ENCODE measurements around the gene CCDC142.
A peak's percentile ranks its signal among the peaks of the same experiment; 100 is the strongest.

The CCDC142 gene
- total RNA-seq, result 25.9 reads per million, percentile 53 among the genes with 10 or more reads in this experiment

GRCh38 chr2:74482801-74483674, at the start of gene CCDC142, which contains the start of gene TTC31:
Gene CCDC142 (minus strand): TSS chr2:74482998. CDS start chr2:74482837, 161 bp downstream.
Gene TTC31 (plus strand): TSS chr2:74483081. CDS start chr2:74483096, 15 bp downstream.
- peak; percentile 92 for DNase-seq

DNA sequence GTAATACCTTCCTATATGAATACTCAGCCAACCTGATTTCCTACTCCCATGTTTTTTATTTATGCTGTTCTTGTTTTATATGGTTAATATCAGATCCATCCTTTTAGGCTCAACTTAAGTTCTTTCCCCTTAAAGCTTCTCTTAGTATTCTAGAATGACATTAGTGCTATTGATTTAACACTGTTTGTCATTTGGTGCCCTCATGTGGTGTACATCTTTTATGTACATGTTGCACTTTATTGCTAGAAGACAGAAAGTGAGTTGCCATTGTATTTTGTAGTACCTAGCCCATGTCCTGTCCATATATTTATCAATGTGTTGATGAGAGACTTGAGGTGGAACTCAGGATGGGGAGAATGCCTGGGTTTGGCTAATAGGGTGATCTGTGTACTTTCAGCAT, 49.4 kb upstream of the CCDC142 start:
- DNase-seq, result no peak

GRCh38 chr2:74531666-74532065, 48.9 kb upstream of the CCDC142 start:
- no peak for DNase-seq

DNA sequence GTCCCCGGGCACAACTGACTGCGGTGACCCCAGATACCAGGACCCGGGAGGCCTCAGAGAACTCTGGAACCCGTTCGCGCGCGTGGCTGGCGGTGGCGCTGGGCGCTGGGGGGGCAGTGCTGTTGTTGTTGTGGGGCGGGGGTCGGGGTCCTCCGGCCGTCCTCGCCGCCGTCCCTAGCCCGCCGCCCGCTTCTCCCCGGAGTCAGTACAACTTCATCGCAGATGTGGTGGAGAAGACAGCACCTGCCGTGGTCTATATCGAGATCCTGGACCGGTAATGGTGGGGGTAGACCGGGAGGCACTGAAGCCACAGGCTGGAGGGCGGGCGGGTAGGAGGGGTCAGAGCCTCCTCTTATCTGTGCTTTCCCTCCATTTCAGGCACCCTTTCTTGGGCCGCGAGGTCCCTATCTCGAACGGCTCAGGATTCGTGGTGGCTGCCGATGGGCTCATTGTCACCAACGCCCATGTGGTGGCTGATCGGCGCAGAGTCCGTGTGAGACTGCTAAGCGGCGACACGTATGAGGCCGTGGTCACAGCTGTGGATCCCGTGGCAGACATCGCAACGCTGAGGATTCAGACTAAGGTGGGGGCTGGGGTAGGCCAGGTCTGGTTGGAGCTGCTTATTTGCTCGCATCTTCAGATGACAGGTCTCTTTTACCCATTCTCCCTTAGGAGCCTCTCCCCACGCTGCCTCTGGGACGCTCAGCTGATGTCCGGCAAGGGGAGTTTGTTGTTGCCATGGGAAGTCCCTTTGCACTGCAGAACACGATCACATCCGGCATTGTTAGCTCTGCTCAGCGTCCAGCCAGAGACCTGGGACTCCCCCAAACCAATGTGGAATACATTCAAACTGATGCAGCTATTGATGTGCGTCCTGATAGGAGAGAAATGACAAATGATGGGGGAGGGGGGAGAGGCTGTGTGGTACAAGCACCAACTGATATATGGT, 47.7 kb upstream of the CCDC142 start:
- DNase-seq, result peak; percentile 27

DNA sequence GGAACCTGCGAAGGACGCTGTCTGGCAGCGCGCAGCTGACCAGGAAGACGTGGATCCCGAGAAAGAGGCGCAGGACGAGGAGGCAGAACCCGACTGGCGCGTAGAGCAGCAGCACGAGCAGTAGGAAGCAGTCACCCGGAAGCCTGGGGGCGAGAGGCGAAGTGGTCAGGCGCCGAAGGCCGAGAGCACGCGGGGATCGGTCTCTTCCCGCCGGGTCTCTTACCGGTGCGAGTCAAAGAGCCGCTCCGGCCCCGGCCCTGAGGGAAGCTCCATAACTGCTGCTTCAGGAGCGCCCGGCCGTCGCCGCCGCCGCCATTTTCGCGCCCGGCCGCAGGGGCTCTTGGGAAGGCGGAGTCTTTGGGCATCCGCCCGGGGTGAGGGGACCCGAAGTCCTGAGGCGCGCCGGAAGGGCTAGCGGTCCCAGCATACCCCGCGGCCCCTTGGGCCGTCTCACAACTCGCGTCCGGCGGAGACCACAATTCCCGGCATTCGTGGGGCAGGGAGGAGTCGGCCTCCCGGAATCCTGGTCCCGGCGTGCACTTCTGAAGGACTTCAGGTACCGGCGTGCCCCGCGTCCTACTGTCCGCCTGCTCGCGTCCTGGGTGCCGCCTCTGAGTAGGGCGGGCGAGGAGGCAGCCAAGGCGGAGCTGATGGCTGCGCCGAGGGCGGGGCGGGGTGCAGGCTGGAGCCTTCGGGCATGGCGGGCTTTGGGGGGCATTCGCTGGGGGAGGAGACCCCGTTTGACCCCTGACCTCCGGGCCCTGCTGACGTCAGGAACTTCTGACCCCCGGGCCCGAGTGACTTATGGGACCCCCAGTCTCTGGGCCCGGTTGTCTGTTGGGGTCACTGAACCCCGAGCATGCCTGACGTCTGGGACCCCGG, 46.8 kb upstream of the CCDC142 start, which contains the start of the genes AUP1 and HTRA2:
Gene AUP1 (minus strand): TSS at position 350 of the 882 bp plus-strand sequence. CDS start 77 bp downstream, at position 273.
Gene HTRA2 (plus strand): TSS at position 577 of the 882 bp plus-strand sequence. CDS start 74 bp downstream, at position 651.
- DNase-seq, result peak; percentile 77

DNA sequence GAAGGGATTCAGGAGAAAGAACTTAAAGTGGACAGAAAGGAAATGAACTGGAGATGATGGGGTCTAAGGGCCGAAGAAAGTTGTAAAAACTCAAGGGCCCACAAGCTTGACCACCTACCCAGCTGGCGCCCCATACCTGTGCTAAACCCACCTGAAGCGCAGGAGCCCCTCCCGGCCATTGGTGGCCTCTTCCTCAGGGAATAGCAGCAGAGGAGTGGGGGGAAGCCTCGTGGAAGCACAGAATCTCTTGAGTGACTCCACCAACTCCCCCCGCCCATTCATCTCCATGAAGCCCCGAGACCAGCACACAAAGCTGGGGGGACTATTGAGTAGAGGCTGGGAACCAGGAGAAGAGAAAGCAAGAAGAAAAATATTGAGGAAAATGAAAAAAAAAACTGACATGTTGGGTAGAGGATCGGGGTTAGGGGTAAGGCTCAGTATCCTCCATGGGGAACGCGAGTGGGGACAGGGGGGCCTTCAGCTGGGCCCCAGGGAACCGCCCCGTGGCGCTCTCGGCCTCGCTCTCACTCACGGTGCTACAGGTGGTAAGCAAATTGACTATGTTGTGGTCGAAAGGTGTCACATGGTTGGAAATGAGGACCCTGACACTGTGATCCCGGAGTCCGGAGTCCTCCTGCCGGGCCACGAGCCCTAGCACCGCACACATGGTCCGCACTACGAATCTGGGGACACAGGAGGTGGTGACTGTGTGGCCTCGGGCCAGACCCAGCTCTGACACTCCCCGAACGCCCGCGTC, 46.0 kb upstream of the CCDC142 start:
- no peak for DNase-seq

- no peak for DNase-seq
These were observed 44.9 kb upstream of the CCDC142 start for GRCh38 chr2:74527741-74528140.

DNA sequence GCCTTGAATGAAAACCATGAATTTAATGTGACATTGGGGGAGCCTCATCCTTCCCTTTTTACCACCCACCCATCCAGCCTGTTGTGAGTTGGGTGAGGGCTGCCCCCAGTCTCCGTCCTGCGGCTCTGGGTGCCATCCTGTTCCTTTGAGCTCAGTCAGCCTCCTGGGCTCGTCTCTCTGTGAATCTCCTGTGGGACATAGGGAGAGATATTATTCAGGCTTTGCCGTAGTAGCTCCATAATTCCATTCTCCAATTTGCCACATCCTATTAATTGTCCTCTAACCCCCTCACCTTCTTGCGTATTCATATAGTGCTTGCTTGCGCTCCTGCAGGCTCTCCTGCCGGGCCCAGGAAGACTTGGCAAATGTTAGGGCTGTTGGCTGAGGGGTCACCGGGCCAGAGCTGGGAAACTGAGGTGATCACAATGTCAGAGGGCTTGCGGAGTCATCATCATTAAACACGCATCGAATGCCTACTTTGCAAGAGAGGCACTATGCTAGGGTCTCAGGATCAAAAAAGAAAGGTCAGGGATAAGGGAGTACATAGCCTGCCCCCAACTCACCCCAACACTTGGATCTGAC, 43.9 kb upstream of the CCDC142 start:
- no peak for DNase-seq

GRCh38 chr2:74525717-74526648, 43.2 kb upstream of the CCDC142 start, which contains the start of gene DQX1:
Gene DQX1 (minus strand): TSS chr2:74526231. CDS start chr2:74525729, 502 bp downstream.
- no peak for DNase-seq

- no peak for DNase-seq
These were observed 42.3 kb upstream of the CCDC142 start for GRCh38 chr2:74524955-74525716.

GRCh38 chr2:74524005-74524404, 41.2 kb upstream of the CCDC142 start:
- no peak for DNase-seq

- no peak for DNase-seq
These were observed 39.7 kb upstream of the CCDC142 start for GRCh38 chr2:74522516-74522915.

- no peak for DNase-seq
These were observed 33.9 kb upstream of the CCDC142 start for GRCh38 chr2:74516650-74517049.

GRCh38 chr2:74515981-74516633, 33.3 kb upstream of the CCDC142 start:
- peak; percentile 53 for DNase-seq

GRCh38 chr2:74515271-74515980, 32.6 kb upstream of the CCDC142 start:
- DNase-seq, result no peak

DNA sequence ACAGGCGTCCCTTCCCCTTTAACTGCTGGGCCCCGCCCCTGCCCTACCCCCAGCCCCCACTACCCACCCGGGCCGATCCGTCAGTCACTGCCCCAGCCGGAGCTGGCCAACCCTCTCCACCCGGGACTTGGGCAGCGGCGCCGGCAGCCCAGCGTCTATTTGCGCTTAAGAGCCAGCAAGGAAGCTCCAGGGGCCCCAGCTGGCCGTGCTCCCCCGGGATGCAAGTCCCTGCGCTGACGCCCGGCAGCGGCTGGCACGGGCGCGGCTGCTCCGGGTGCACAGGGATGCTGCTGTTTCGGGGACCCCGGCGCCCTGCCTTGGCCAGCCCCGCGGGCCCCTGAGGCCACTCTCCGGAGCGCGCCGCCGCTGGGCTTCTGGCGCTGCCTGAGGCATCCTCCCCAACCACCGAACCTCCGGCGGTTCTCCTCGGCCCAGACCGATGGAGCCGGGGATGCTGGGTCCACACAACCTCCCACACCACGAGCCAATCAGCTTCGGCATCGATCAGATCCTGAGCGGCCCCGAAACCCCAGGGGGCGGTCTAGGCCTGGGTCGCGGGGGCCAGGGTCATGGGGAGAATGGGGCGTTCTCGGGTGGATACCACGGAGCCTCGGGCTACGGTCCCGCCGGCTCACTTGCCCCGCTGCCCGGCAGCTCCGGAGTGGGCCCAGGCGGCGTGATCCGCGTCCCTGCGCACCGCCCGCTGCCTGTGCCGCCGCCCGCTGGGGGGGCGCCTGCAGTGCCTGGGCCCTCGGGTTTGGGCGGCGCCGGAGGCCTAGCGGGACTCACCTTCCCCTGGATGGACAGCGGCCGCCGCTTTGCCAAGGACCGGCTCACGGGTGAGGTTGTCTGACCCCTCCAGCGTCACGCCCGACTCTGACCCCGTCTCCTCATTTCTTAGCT, 31.8 kb upstream of the CCDC142 start, which contains the start of gene TLX2:
Gene TLX2 (plus strand): TSS at position 83 of the 903 bp plus-strand sequence. CDS start 357 bp downstream, at position 440.
- DNase-seq, result no peak

All from effector CD4-positive, alpha-beta T cell (primary cell).